DND-41 (cell line): ENCODE results near the gene ARHGEF12.

Source experiments
- EZH2 ChIP-seq: IDR thresholded peaks from 3 replicates; pipeline ENCODE4 v1.6.1; 2012; ENCODE audit warnings: borderline replicate concordance, low read depth, mild to moderate bottlenecking, moderate library complexity, low read length, inconsistent platforms; ENCODE audit not compliant: severe bottlenecking
- TF ChIP-seq, protein P1 (sequence below): IDR thresholded peaks from 2 replicates; pipeline ENCODE4 v1.5.1; 2012; ENCODE audit warnings: borderline replicate concordance, low read length, moderate library complexity, mild to moderate bottlenecking; ENCODE audit not compliant: poor library complexity, severe bottlenecking; ENCODE audit errors: extremely low read depth

DNA sequence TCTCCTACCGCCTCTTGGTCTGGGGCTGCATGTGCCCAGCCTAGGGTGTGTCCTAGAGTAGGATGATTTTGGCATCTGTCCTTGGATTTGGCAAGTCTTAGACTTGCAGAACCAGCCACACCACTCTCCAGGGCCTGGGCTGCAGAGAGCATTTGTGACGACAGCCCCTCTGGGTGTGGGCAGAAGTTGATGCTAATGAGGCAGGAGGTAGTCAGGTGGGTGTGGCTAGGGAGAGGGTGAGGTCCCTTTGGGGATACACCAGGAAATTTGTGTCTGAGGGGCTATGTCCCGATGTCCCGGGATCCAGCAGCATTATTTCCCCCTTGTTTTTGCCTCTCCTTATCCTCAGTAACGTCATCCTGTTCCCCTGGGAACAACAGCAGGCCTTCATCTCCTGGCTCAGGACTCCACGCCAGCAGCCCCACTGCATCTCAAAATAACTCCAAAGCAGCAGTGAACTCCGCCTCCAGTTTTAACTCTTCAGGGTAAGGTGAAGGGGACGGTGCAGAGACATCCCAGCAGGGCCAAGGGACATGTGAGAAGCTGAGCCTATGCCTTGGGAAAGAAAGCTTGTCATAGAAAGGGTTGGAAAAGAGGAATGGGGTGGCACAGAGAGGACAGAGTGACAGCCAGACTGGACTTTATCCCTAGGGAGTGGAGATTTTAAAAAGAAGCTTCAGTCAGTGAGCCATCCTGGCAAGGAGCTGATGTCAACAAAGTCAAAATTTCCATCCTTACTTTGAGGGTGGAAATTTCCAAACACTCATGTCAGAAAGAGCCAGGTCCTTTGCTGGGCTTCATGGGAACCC lies 19.1 kb upstream of the ARHGEF12 start:
- TF ChIP-seq, protein P1, sequence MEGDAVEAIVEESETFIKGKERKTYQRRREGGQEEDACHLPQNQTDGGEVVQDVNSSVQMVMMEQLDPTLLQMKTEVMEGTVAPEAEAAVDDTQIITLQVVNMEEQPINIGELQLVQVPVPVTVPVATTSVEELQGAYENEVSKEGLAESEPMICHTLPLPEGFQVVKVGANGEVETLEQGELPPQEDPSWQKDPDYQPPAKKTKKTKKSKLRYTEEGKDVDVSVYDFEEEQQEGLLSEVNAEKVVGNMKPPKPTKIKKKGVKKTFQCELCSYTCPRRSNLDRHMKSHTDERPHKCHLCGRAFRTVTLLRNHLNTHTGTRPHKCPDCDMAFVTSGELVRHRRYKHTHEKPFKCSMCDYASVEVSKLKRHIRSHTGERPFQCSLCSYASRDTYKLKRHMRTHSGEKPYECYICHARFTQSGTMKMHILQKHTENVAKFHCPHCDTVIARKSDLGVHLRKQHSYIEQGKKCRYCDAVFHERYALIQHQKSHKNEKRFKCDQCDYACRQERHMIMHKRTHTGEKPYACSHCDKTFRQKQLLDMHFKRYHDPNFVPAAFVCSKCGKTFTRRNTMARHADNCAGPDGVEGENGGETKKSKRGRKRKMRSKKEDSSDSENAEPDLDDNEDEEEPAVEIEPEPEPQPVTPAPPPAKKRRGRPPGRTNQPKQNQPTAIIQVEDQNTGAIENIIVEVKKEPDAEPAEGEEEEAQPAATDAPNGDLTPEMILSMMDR: no peak
- TF ChIP-seq EZH2: no peak
